Neural cell (in vitro differentiated cells): ENCODE data around the gene SH3YL1. TPM values are rescaled to one million over a fixed set of nuclear protein-coding genes. Genes with fewer than 3 reads are reported as not detected.

ENCODE experiments used
- H2AFZ ChIP-seq: fragments of 200-600, 300-800 bp; sonication (generic), shearing (Covaris generic); 2 replicates; pipeline ENCODE4 v1.6.0; 2014; ENCODE audit warnings: low read depth, mild to moderate bottlenecking, antibody characterized with exemption, low read length, moderate library complexity
- H3F3A ChIP-seq: fragments of 200-600 bp; shearing (Covaris generic); 2 replicates; pipeline ENCODE4 v1.6.1; 2016; ENCODE audit warnings: mild to moderate bottlenecking, moderate library complexity, mixed read lengths, antibody characterized with exemption, low read length; ENCODE audit not compliant: insufficient read depth, poor library complexity, severe bottlenecking
- H3K27ac ChIP-seq: fragments of 200-600, 300-800 bp; sonication (generic), shearing (Covaris generic); 2 replicates; pipeline ENCODE4 v1.5.1; 2014; ENCODE audit warnings: mild to moderate bottlenecking, low read length, moderate library complexity
- H3K27me3 ChIP-seq: fragments of 300-800, 200-600 bp; sonication (generic), shearing (Covaris generic); 2 replicates; pipeline ENCODE4 v1.6.0; 2014; ENCODE audit warnings: mild to moderate bottlenecking, low read depth, low read length, moderate library complexity; ENCODE audit not compliant: insufficient read depth
- H3K36me3 ChIP-seq: fragments of 300-800, 200-600 bp; sonication (generic), shearing (Covaris generic); 2 replicates; pipeline ENCODE4 v1.5.1; 2014; ENCODE audit warnings: mild to moderate bottlenecking, antibody characterized with exemption, low read length, moderate library complexity; ENCODE audit not compliant: insufficient read depth
- H3K4me2 ChIP-seq: fragments of 300-800, 200-600 bp; sonication (generic), shearing (Covaris generic); 2 replicates; pipeline ENCODE4 v1.6.0; 2014; ENCODE audit warnings: mild to moderate bottlenecking, low read length
- H3K4me3 ChIP-seq: fragments of 300-800, 200-600 bp; sonication (generic), shearing (Covaris generic); 2 replicates; pipeline ENCODE4 v1.5.1; 2014; ENCODE audit warnings: mild to moderate bottlenecking, low read length, moderate library complexity
- H3K79me2 ChIP-seq: fragments of 200-600 bp; shearing (Covaris generic); replicated peaks from 2 replicates; pipeline ENCODE4 v1.6.0; 2014; ENCODE audit warnings: mild to moderate bottlenecking, low read length, moderate library complexity; ENCODE audit not compliant: insufficient read depth
- H3K9ac ChIP-seq: fragments of 300-800, 200-600 bp; sonication (generic), shearing (Covaris generic); 2 replicates; pipeline ENCODE4 v1.6.1; 2016; ENCODE audit warnings: mild to moderate bottlenecking, low read length, mixed read lengths
- H3K9me2 ChIP-seq: fragments of 200-600 bp; shearing (Covaris generic); 2 replicates; pipeline ENCODE4 v1.6.1; 2016; ENCODE audit warnings: mild to moderate bottlenecking, low read length, mixed read lengths; ENCODE audit not compliant: insufficient read depth
- H3K9me3 ChIP-seq: fragments of 200-600, 300-800 bp; sonication (generic), shearing (Covaris generic); 2 replicates; pipeline ENCODE4 v1.6.1; 2016; ENCODE audit warnings: mild to moderate bottlenecking, mixed run types, low read length, moderate library complexity, mixed read lengths
- H4K20me1 ChIP-seq: fragments of 200-600 bp; shearing (Covaris generic); 2 replicates; pipeline ENCODE4 v1.6.1; 2016; ENCODE audit warnings: mild to moderate bottlenecking, mixed run types; ENCODE audit not compliant: insufficient read depth
- EP300 ChIP-seq: fragments of 450-650 bp; conservative IDR thresholded peaks from 2 replicates; pipeline ENCODE4 v1.6.1; 2014; ENCODE audit warnings: antibody characterized with exemption, mild to moderate bottlenecking, moderate library complexity; ENCODE audit not compliant: poor library complexity, severe bottlenecking
- EZH2 ChIP-seq: fragments of 200-600, 300-800 bp; shearing (Covaris generic), sonication (generic); IDR thresholded peaks from 2 replicates; pipeline ENCODE4 v1.6.1; 2014; ENCODE audit warnings: antibody characterized with exemption, low read length, borderline replicate concordance, mild to moderate bottlenecking; ENCODE audit not compliant: insufficient read depth, poor library complexity, severe bottlenecking
- MXI1 ChIP-seq: fragments of 450-650 bp; conservative IDR thresholded peaks from 2 replicates; pipeline ENCODE4 v1.6.1; 2014; ENCODE audit warnings: antibody characterized with exemption, mild to moderate bottlenecking; ENCODE audit not compliant: poor library complexity, severe bottlenecking
- POLR2AphosphoS5 ChIP-seq: IDR thresholded peaks from 2 replicates; pipeline ENCODE4 v1.6.1; 2012
- RAD21 ChIP-seq: fragments of 450-650 bp; conservative IDR thresholded peaks from 2 replicates; pipeline ENCODE4 v1.6.1; 2014; ENCODE audit warnings: antibody characterized with exemption, mild to moderate bottlenecking, moderate library complexity
- REST ChIP-seq: IDR thresholded peaks from 2 replicates; pipeline ENCODE4 v1.6.1; 2012; ENCODE audit warnings: borderline replicate concordance
- SMC3 ChIP-seq: fragments of 450-650 bp; conservative IDR thresholded peaks from 2 replicates; pipeline ENCODE4 v1.6.1; 2014; ENCODE audit warnings: antibody characterized with exemption, mild to moderate bottlenecking, moderate library complexity; ENCODE audit not compliant: poor library complexity
- TAF1 ChIP-seq: IDR thresholded peaks from 2 replicates; pipeline ENCODE4 v1.6.1; 2012; ENCODE audit warnings: low read depth
- polyA plus RNA-seq: library from polyadenylated mRNA; depleted of rRNA; stranded (reverse); fragments of >200 nt; gene quantifications from 2 replicates; pipeline ENCODE4 v1.2.3, GENCODE V29; 2014
- TF ChIP-seq, protein P1 (sequence below): fragments of 450-650 bp; IDR thresholded peaks from 2 replicates; pipeline ENCODE4 v1.5.1; 2014; ENCODE audit warnings: antibody characterized with exemption, mild to moderate bottlenecking, moderate library complexity; ENCODE audit not compliant: poor library complexity, severe bottlenecking

Gene SH3YL1
- polyA plus RNA-seq, 1 donor from 2014 or later: 70.6 TPM

DNA sequence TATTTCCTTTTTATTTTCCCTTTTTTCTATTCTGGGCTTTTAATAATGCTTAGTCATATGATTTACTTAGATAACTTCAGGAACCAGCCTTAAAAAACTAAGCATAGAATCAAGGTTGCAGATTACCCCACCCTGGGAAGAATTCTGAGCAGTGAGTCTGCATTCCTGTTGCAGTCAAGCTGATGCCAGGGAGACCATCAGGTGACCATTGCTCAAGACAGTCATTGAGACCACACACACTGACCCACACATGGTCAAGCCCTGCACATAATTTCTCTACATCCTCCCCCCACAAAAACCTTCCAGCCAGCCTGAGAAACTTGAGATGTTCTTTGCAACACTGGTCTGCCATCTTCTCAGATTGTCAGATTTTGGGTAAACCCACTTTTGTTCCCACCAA, 83.9 kb downstream of the SH3YL1 start:
- no peak overlapping the region for H3K9ac ChIP-seq
- H3K27ac ChIP-seq: no peak overlapping the region
- no peaks in the 10 kb centered on the region for H3K27me3 ChIP-seq
- H3K36me3 ChIP-seq: no peaks in the 10 kb centered on the region
- H3F3A ChIP-seq: no peaks in the 10 kb centered on the region
- no peak for TF ChIP-seq MXI1
- TF ChIP-seq EZH2: no peak
- TF ChIP-seq TAF1: no peak
- TF ChIP-seq POLR2AphosphoS5: no peak
- no peak for TF ChIP-seq RAD21
- no peak overlapping the region for H2AFZ ChIP-seq
- no peaks in the 10 kb centered on the region for H3K9me2 ChIP-seq
- H3K79me2 ChIP-seq: no peaks in the 10 kb centered on the region
- no peaks in the 10 kb centered on the region for H4K20me1 ChIP-seq
- H3K9me3 ChIP-seq: peaks cover 3% of the 10 kb centered on the region
- no peak overlapping the region for H3K4me2 ChIP-seq
- H3K4me3 ChIP-seq: no peak overlapping the region

DNA sequence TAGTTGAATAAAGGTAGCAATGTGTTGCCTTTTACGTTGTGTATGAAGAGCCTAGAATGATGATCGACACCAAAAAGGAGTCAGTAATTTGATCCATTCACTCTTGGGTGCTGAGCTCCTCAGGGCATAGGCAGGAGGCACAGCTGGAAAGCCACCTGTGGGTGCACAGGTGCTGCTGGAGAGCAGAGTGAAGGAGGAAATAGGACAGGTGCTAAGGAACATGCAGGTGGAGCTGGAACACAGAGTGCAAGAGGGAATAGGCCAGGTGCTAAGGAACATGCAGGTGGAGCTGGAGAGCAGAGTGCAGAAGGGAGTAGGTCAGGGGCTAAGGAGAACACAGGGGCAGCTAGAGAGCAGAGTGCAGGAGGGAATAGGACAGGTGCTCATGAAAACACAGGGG, 86.1 kb downstream of the SH3YL1 start:
- H3K4me2 ChIP-seq: no peak overlapping the region
- no peaks in the 10 kb centered on the region for H3K36me3 ChIP-seq
- H4K20me1 ChIP-seq: no peaks in the 10 kb centered on the region
- H3K9ac ChIP-seq: no peak overlapping the region
- no peaks in the 10 kb centered on the region for H3K9me2 ChIP-seq
- no peak overlapping the region for H3K27ac ChIP-seq
- H3K4me3 ChIP-seq: no peak overlapping the region
- H3K27me3 ChIP-seq: no peaks in the 10 kb centered on the region
- TF ChIP-seq POLR2AphosphoS5: no peak
- TF ChIP-seq RAD21: no peak
- TF ChIP-seq, protein P1, sequence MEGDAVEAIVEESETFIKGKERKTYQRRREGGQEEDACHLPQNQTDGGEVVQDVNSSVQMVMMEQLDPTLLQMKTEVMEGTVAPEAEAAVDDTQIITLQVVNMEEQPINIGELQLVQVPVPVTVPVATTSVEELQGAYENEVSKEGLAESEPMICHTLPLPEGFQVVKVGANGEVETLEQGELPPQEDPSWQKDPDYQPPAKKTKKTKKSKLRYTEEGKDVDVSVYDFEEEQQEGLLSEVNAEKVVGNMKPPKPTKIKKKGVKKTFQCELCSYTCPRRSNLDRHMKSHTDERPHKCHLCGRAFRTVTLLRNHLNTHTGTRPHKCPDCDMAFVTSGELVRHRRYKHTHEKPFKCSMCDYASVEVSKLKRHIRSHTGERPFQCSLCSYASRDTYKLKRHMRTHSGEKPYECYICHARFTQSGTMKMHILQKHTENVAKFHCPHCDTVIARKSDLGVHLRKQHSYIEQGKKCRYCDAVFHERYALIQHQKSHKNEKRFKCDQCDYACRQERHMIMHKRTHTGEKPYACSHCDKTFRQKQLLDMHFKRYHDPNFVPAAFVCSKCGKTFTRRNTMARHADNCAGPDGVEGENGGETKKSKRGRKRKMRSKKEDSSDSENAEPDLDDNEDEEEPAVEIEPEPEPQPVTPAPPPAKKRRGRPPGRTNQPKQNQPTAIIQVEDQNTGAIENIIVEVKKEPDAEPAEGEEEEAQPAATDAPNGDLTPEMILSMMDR: no peak
- no peaks in the 10 kb centered on the region for H3F3A ChIP-seq
- no peak overlapping the region for H2AFZ ChIP-seq
- no peaks in the 10 kb centered on the region for H3K79me2 ChIP-seq
- no peaks in the 10 kb centered on the region for H3K9me3 ChIP-seq

- H3K9ac ChIP-seq: no peak overlapping the region
- H3K36me3 ChIP-seq: no peaks in the 10 kb centered on the region
- no peaks in the 10 kb centered on the region for H3K79me2 ChIP-seq
- H3K27me3 ChIP-seq: no peaks in the 10 kb centered on the region
- H4K20me1 ChIP-seq: no peaks in the 10 kb centered on the region
- no peak overlapping the region for H3K4me3 ChIP-seq
- H3K9me3 ChIP-seq: no peaks in the 10 kb centered on the region
- no peak overlapping the region for H3K27ac ChIP-seq
- H3K9me2 ChIP-seq: no peaks in the 10 kb centered on the region
- no peak overlapping the region for H3K4me2 ChIP-seq
- TF ChIP-seq RAD21 (no peak), MXI1 (no peak), POLR2AphosphoS5 (no peak), EP300 (no peak), TAF1 (no peak), SMC3 (no peak), REST (no peak), EZH2 (no peak)
- TF ChIP-seq, protein P1: no peak
- H3F3A ChIP-seq: no peaks in the 10 kb centered on the region
- no peak overlapping the region for H2AFZ ChIP-seq
Observed at GRCh38 chr2:176917-177316, 86.9 kb downstream of the SH3YL1 start.
